ENCODE measurements around the gene IMPG2.

Gene IMPG2

GRCh38 chr3:101230618-101231017 is 89.8 kb downstream of the IMPG2 start:
- DNase-seq, result no peak

- no peak for DNase-seq
Observed at GRCh38 chr3:101229681-101230080, 90.7 kb downstream of the IMPG2 start.

- DNase-seq, result no peak
Observed at GRCh38 chr3:101228441-101228840, 91.9 kb downstream of the IMPG2 start.

GRCh38 chr3:101224739-101225138 is 95.6 kb downstream of the IMPG2 start:
- DNase-seq, result no peak

GRCh38 chr3:101223016-101223415 is 97.4 kb downstream of the IMPG2 start:
- no peak for DNase-seq

- DNase-seq, result no peak
Observed at GRCh38 chr3:101219842-101220560, 100.4 kb downstream of the IMPG2 start.

- DNase-seq, result no peak
Observed at GRCh38 chr3:101217472-101218245, 102.7 kb downstream of the IMPG2 start.

- DNase-seq, result no peak
Observed at GRCh38 chr3:101216710-101217465, 103.5 kb downstream of the IMPG2 start.

- DNase-seq, result no peak
Observed at GRCh38 chr3:101212730-101213129, 107.6 kb downstream of the IMPG2 start.

GRCh38 chr3:101204246-101204645 is 116.1 kb downstream of the IMPG2 start:
- DNase-seq, result no peak

- DNase-seq, result no peak
Observed at GRCh38 chr3:101203411-101203810, 117.0 kb downstream of the IMPG2 start.

- no peak for DNase-seq
Observed at GRCh38 chr3:101202640-101203039, 117.7 kb downstream of the IMPG2 start.

GRCh38 chr3:101200461-101200860 is 119.9 kb downstream of the IMPG2 start:
- no peak for DNase-seq

GRCh38 chr3:101195951-101196713 is 124.2 kb downstream of the IMPG2 start:
- DNase-seq, result no peak

- no peak for DNase-seq
Observed at GRCh38 chr3:101194392-101194791, 126.0 kb downstream of the IMPG2 start.

- no peak for DNase-seq
Observed at GRCh38 chr3:101193957-101194356, 126.4 kb downstream of the IMPG2 start.

GRCh38 chr3:101189796-101190195 is 130.6 kb downstream of the IMPG2 start:
- no peak for DNase-seq

- no peak for DNase-seq
Observed at GRCh38 chr3:101189176-101189575, 131.2 kb downstream of the IMPG2 start.

GRCh38 chr3:101185341-101185740 is 135.0 kb downstream of the IMPG2 start:
- no peak for DNase-seq

- DNase-seq, result no peak
Observed at GRCh38 chr3:101184111-101184510, 136.3 kb downstream of the IMPG2 start.

- DNase-seq, result no peak
Observed at GRCh38 chr3:101183151-101183550, 137.2 kb downstream of the IMPG2 start.

GRCh38 chr3:101182734-101183133 is 137.6 kb downstream of the IMPG2 start:
- no peak for DNase-seq

- DNase-seq, result no peak
Observed at GRCh38 chr3:101181801-101182200, 138.6 kb downstream of the IMPG2 start.
